Measurements from ENCODE around the gene MCUB.
"Not testable (repeated sequence)": the region's sequence is repeated elsewhere in the genome, so short reads cannot be mapped to it uniquely, and the experiment has no call there.

Gene MCUB

DNA sequence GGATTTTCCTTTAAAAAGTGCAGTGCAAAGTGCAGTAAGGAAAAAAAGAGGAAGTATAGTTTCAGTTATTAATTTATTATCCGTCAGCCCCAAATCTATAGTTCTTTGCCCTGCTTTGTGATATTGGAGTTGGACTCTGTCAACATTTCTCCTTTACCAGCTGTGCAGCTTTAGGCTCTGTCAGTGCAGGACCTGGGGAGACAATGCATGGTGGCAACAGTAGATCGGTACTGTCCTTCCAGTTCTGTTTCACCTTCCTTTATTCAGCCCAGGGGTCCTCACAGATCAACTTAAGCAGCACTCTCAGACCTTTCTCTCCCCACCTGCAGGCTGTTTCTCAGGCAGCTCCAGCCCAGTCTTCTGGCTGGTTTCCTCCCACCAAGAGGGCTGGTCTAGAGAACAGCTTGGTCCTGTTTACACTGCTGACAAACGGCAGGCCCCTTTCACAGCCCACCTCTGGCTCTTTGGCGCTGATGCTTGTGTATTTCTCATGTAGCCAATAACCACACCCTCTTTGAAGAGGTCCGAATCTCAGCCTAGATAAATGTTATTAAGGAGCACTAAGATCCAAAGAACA lies 71.6 kb downstream of the MCUB start:
- DNase-seq (ENCODE audit: low read depth): no peak

DNA sequence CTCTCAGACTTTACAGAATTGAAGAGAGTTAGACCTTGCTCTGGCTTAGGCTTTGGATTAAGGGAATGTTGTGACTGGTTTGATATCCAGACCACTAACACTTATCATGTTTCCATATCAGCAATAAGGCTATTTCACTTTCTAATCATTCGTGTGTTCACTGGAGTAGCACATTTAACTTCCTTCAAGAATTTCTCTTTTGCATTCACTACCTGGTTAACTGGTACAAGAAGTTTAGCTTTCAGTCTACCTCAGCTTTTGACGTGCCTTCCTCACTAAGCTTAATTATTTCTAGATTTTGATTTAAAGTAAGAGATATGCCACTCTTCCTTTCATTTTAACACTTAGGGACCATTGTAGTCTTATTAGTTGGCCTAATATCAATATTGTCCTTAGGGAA lies 80.6 kb downstream of the MCUB start:
- no peak for DNase-seq (ENCODE audit: low read depth)

DNA sequence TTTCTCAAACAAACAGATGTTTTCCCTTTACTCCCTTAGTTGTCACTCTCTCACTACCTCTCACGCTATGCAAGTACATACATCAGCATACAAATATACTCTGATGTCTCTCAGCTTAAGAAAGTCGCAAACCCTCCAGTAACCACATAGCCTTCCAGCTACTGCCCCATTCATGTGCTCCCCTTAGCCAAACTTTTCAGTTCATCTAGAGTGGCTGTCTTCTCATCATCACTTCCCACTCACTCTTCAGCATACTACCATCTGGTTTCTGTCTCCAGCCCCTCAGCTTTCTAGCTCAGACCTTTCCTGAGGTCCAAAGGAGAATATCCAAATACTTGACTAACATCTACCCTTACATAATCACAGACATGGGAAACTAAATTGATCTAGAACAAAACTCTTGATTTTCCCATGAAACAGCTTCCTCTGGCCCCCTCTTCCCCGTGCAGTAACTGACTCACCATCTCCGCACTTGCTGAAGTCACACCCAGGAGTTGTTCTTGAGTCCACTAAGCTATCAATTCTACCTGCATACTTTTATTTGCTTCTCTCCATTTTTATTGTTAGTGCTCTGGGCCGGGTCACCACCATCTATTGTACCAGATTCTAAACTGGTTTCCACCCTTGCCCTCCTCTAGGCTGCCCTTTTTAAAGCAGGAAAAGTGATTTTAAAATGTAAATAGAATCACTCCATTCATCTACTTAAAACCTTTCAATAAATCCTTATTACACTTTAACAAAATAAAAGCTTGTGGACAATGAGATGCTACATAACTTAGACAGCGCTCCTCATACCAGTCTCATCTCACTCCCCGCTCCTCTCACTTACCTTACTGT lies 86.0 kb downstream of the MCUB start:
- no peak for DNase-seq (ENCODE audit: low read depth)

DNA sequence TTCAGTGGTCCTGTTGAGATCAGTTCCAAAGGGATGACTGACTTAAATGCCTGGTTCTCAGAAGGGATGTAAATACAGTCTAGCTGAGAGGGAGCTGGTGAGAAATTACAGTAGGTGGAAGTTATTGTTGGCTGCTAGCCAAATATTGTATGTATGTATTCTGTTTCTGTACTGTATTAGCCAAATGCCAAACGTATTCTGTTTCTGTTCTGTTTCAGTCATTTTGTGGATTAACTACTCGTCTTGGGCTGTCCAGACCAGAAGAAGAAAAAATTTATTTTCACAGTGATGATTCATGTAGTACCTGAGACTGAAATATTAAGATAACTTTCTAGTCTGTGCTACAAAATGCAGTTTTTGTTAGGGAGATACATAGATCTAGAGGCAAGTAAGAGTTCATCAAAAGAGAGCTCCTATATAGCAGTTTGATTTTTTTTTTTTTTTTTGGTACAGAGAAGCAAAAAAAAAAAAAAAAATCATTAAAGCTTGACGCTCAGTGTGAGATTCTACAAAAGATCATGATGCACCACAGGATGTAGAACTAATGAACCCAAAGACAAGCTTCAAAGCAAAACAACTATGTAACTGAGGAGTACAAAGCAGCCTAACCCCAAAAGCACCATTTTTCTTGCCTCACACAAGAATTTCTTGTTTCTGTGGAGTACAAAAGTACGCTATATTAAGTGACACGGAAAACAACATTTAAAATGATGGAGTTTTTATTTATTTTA lies 88.4 kb downstream of the MCUB start:
- DNase-seq (ENCODE audit: low read depth): no peak

DNA sequence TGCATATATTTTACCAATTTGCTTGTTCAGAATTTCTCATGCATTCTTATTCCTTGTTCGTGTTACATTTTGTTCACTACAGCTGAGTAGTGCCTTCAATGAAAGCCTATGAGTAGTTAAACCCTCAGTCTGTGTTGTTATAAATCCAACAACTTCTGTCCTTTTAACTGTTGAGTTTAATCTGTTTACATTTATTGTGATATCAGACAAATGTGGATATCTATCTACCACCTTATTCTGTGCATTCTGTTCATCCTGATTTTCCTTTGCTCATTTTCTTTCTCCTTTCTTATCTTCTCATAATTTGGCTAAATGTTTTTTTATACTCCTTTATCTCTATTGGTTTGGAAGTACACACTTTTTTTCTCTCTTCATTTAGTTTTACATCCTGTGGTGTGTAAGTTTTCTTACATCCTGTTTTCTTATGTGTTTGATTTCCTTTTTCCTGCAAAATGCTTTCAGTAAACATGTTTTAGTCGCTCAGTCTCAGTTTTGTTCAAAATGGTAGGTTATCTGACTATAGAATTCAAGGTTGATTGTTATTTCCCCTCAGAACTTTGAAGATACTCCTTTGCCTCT lies 89.0 kb downstream of the MCUB start:
- no peak for DNase-seq (ENCODE audit: low read depth)

DNA sequence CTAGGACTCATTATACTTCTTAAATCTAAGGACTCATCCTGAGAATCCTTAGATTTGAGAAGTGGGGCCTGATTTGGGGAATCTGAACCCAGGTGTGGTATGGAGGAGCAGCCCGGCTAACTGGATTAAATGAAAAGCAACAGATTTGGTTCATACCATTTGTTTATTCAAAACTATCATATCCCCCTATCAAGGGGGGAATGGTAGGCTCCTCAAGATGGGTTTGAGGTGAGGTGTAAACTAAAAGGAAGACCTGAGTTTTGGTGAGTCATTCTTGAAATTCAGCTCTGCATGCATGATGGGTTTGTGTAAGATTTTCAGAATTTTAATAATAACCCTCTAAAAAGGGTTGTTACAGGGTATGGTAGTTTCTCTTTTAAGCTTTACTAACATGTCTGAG lies 89.8 kb downstream of the MCUB start:
- no peak for DNase-seq (ENCODE audit: low read depth)

DNA sequence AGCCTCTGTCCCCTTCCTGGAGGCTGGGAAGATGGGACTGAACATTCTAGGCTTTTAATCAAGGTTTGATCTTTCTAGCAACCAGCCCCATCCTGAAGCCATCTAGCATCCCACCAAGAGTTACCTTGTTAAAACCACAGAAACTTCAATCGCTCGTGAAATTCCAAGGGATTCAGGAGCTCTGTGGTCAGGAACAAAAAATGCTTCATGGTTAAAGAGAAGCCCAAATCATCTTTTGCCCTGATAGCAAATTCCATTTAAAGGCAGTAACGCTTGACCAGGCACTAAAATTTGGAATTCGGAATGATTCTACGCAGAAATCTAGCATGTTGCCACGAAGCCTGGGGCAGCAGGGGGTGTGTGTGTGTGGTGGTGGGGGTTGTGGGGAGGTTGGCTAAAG lies 95.3 kb downstream of the MCUB start:
- no peak for DNase-seq (ENCODE audit: low read depth)

DNA sequence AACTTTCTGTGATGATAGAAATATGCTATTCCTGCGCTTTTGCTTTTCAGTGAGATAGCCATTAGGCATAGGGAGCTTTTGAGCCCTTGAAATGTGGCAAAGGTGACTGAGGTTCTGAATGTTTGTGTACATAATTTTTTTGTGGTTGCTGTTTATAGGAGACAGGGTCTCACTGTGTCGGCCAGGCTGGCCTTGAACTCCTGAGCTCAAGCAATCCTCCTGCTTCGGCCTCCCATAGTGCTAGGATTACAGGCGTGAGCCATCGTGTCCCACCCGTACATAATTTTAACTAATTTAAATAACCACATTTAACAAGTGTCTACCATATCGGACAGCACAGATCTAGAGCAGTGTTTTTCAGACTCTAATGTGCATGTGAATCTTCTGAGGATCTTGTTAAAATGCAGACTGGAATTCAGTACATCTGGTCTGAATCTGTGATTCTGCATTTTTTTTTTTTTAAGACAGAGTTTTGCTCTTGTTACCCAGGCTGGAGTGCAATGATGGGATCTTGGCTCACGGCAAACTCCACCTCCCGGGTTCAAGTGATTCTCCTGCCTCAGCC lies 97.9 kb downstream of the MCUB start:
- no peak for DNase-seq (ENCODE audit: low read depth)

DNA sequence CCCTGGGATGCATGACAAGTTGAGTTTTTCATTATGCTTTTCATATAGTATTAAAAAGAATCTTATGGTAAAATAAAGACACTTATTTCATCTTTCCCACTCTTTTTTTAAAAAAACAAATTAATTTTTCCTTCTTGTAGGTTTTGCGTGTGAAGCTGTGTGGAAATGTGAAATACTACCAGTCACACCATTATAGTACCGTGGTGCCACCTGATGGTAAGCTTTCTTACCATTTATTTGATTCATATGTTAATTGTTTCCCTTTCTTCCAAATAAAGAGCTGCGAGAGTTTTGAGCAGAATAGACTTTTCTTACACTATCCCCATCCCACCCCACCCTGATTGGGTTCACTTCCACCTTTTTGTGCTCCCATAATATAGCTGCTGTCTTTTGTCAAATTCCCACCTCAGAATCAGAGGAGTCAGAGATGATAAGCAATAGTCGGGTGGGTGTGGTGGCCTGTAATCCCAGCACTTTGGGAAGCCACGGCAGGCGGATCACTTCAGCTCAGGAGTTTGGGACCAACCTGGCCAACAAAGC lies 98.9 kb downstream of the MCUB start:
- DNase-seq (ENCODE audit: low read depth): no peak

DNA sequence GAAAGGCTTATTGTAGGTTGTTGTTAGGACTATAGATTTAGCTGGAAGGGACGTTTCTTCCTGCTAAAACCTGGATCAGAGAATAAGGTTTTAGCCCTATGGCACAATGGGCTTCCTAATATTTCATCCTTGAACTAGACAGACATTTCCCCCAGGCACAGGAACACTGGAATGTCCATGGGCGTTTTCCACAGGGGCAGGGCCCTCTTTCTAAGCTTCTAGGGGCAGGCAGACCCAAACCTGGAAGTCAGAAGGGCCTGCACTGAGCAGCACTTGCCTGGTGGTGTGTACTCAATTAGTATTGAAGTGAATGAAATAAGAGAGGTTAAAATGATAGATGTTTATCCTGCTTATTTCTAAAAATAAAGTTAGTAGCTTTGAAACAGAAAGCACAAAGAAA lies 102.1 kb downstream of the MCUB start:
- no peak for DNase-seq (ENCODE audit: low read depth)

DNA sequence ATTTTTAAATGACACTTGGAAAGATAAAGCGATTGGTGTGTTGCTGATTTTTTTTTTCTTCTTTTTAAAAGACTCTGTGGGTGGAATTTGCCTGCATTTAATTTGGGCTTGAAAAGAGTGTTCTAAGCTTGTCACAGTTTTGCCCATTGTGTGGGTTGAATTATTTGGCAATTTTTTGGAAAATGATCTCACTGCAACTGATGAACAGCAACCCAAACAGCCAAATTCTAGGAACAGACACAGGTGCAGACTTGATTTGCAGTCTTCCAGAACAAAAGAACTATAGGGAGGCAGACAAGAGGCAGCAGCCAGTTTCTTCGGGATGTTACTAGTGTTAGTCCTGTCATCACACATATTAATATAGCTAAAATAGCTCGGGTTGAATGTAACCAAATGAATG lies 102.7 kb downstream of the MCUB start:
- DNase-seq (ENCODE audit: low read depth): no peak

DNA sequence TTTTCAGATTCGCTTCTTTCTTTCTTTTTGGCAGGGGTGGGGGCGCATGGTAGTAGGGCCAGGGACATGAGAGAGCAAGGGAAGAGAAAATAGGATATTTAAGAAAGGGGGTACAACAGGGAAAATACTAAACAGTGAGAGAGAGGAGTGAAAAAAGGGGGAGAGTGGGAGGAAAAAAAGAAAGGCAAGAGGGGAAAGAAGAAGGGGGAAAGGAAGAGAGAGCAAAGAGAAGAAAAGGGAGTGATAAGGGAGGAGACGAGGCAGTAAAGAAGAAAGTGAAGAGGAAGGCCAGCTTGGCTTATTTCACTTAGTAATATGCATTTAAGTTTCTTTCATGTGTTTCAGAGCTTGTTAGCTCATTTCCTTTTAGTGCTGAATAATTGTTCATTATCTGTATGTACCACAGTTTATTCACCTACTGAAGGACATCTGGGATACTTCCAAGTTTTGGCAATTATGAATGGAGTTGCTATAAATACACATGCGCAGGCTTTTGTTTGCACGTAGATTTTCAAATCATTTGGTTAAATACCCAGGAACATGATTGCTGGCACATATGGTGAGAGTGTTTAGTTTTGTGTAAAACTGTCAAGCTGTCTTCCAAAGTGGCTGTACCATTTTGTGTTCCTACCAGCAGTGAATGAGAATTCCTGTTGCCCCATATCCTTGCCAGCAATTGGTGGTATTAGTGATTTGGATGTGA lies 105.9 kb downstream of the MCUB start:
- DNase-seq (ENCODE audit: low read depth): no peak

DNA sequence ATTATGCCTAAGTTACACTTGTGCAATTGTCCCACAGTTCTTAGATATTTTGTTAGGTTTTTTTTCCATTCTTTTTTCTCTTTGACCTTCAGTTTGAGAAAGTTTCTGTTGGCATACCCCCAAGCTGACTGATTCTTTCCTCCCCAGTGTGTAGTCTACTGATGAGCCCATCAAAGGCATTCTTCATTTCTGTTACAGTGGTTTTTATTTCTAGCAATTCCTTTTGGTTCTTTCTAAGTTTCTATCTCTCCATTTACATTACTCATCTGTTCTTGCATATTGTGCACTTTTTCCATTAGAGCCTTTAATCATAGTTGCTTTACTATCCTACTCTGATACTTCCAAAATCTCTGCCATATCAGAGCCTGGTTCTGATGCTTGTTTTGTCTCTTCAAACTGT lies 111.3 kb downstream of the MCUB start:
- DNase-seq (ENCODE audit: low read depth): no peak

DNA sequence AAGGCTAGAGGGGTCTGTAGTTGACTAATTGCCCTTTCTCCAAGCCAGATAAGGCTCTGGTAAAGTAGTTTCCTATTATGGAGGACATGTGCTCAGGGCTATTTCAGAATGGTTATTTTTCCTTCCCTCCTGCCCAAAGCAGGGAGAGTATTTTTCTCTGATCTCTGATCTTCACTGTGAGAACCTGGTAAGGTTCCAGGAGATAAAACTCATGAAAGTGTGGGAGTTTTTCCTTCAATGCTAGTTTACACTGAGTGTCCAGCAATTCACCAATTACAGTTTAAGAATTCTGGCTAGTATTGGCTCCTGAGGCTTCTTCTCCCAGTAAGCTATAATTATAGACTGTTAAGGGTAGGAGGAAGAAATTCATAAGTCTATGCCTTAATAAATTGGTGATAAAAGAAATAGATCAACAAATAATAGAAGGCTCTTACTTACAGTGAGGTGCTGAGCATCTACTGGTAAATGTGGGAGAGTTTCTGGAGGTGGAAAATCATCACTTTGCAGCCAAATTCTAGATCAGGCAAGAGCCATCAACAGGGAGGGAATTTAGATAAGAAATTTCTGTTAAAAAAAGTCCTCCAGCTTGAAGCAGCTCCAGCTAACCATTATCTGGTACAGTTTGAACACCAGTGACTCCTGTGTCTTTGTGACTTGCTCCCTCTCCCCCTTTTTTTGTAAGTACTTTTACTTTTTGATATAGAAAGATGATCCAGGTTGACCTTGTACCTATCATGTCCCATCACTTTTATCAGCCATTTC lies 112.3 kb downstream of the MCUB start:
- DNase-seq (ENCODE audit: low read depth): no peak

DNA sequence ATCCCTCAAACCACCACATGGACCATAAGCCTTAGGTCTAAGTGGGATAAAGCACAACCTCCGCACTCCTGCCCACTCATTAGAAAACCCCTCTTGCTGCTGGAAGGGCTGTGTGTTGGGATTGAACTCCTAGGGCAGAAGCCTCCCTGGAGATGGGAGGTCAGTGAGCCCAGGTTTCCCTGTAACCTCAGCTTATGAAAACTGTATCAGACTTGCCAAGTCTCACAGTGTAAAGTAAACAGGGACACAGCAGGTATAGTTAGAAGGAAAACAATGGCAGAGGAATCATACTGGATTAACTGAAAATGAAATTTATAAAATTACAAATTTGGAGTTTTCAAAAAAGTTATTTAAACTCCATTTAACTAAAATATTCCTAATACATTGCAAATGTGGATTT lies 113.3 kb downstream of the MCUB start:
- no peak for DNase-seq (ENCODE audit: low read depth)

DNA sequence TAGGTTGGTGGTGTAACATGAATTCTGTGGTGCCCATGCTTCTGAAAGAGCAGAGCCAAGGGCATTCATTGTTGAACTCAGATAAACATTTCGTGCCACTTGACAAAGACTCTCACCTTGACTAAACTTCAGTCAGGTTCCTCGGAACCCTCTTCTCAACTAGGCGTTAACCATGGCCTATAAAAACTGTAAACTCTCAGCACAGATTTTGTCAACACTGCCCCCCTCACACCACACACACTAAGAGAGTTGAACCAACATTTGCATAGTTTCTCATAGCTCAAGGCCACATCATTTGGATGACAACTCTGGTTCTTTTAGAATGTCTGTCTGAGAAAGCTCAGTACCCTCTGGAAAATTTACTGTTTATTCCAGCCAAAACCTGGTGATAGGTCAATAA lies 115.1 kb downstream of the MCUB start:
- no peak for DNase-seq (ENCODE audit: low read depth)

DNA sequence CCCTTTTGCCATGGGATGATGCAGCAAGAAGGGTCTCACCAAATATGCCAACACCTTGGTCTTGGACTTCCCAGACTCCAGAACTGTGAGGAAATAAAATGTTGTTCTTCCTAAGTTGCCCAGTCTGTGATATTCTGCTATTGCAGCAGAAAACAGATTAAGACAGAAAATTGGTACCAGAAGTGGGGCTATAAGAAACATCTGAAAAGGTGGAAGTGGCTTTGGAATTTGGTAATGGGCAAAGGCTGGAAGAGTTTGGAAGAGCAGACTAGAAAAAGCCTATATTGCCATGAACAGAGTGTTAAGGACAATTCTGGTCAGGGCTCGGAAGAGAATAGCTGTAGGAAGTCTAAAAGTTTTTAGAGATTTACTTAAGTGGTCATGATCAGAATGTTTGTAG lies 115.8 kb downstream of the MCUB start:
- no peak for DNase-seq (ENCODE audit: low read depth)

DNA sequence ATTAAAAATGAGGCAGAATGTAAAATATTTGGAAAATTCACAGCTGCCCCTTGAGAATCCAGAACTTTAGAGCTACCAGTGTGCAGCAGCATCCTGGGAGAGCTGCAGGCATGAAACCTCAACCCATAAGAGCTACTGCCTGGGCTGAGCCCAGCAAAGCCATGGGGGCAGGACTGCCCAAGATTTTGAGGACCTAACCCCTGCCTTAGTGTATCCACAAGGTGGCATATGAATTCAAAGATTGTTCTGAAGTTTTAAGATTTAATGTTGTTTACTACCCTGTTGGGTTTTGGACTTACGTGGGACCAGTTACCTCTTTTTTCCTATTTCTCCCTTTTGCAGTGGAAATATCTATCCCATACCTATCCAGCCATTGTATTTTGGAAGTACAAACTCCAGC lies 116.8 kb downstream of the MCUB start:
- DNase-seq (ENCODE audit: low read depth): no peak

DNA sequence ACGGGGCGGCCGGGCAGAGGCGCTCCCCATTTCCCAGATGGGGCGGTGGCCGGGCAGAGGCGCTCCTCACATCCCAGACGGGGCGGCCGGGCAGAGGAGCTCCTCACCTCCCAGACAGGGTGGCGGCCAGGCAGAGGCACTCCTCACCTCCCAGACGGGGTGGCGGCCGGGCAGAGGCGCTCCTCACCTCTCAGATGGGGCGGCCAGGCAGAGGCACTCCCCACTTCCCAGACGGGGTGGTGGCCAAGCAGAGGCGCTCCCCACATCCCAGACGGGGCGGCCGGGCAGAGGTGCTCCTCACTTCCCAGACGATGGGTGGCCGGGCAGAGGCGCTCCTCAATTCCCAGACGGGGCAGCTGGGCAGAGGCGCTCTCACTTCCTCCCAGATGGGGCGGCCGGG lies 118.4 kb downstream of the MCUB start:
- not testable (repeated sequence) for DNase-seq (ENCODE audit: low read depth)

DNA sequence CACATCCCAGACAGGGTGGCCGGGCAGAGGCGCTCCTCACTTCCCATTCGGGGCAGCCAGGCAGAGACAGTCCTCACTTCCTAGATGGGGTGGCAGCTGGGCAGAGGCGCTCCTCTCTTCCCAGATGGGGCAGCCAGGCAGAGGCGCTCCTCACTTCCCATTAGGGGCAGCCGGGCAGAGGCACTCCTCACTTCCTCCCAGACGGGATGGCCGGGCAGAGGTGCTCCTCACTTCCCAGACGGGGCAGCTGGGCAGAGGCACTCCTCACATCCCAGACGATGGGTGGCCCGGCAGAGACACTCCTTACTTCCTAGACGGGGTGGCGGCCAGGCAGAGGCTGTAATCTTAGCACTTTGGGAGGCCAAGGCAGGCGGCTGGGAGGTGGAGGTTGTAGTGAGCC lies 118.9 kb downstream of the MCUB start:
- DNase-seq (ENCODE audit: low read depth): not testable (repeated sequence)

DNA sequence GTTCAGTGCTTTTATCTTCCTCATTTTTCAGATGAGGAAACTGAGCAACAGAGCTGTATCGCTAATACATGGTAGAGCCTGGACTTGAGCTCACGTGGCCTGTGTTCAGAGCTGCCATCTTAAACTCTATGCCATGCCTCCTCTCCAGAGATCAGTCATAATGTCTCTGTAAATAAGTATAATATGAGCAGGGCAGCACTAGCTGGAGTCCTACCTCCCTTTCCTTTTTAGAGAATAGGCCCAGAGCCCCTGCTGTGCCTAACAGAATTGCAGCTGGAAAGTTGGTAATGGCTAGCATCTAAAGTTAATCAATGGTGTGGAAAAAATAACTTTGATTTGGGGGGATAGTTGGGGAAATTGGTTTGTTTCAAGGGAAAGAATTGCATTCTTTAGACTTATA lies 122.8 kb downstream of the MCUB start:
- DNase-seq (ENCODE audit: low read depth): no peak
